Activated CD4-positive, alpha-beta T cell treated with anti-CD3 and anti-CD28 coated beads, Interleukin-2, amount 10 ng/mL, durations not matched to agents 24 days and 14 days (primary cell): Measurements from ENCODE around the gene OR52I1. TPM values are rescaled to one million over a fixed set of nuclear protein-coding genes. Genes with fewer than 3 reads are reported as not detected.

ENCODE experiments used
- DNase-seq: peaks from one replicate; pipeline ENCODE4 v3.0.0; 2022
- H3K27ac Mint-ChIP-seq: one replicate; pipeline ENCODE4 v1.8.0; 2022; ENCODE audit warnings: mild to moderate bottlenecking, mixed read lengths
- H3K27me3 Mint-ChIP-seq: one replicate; pipeline ENCODE4 v1.8.0; 2022; ENCODE audit warnings: mixed read lengths
- H3K36me3 Mint-ChIP-seq: one replicate; pipeline ENCODE4 v1.8.0; 2022; ENCODE audit warnings: low read depth, mild to moderate bottlenecking, mixed read lengths
- H3K4me1 Mint-ChIP-seq: one replicate; pipeline ENCODE4 v1.8.0; 2021; ENCODE audit warnings: mixed read lengths
- H3K4me3 Mint-ChIP-seq: one replicate; pipeline ENCODE4 v1.8.0; 2022; ENCODE audit warnings: mild to moderate bottlenecking, moderate library complexity, mixed read lengths
- H3K9me3 Mint-ChIP-seq: one replicate; pipeline ENCODE4 v1.8.0; 2021; ENCODE audit warnings: mixed read lengths
- intact Hi-C: fragments of 100-400 bp; cut with micrococcal nuclease; formaldehyde crosslinking; loops from one replicate; pipeline ENCODE4 v1.15.1; 2023
- total RNA-seq: library from RNA; stranded (reverse); gene quantifications from 2 replicates; pipeline ENCODE4 v1.2.3, GENCODE V29; 2022

OR52I1 gene
- total RNA-seq, 1 donor from 2014 or later = not detected

- Mint-ChIP-seq H3K4me1 (no peaks in the 10 kb centered on the region), H3K9me3 (no peaks in the 10 kb centered on the region), H3K27me3 (peaks cover 5% of the 10 kb centered on the region), H3K4me3 (no peak overlapping the region), H3K36me3 (no peaks in the 10 kb centered on the region), H3K27ac (no peak overlapping the region)
- DNase-seq = no peak
- intact Hi-C loops = no loop called here
Measured at GRCh38 chr11:4589017-4589416, 4.8 kb upstream of the OR52I1 start.

GRCh38 chr11:4605057-4605456 is 11.2 kb downstream of the OR52I1 start:
- intact Hi-C loops = loop anchor here (5.0 kb wide), 2 partner anchors 213 to 1082 kb away; partner anchors contain the start of genes TRIM21, TRIM22 and TRIM5
- peaks cover 5% of the 10 kb centered on the region for H3K9me3 Mint-ChIP-seq

GRCh38 chr11:4606231-4607015 is 12.6 kb downstream of the OR52I1 start:
- no peak for DNase-seq
- Mint-ChIP-seq H3K27ac (peak overlapping the region; percentile 91), H3K4me1 (peaks cover 30% of the 10 kb centered on the region), H3K9me3 (peaks cover 5% of the 10 kb centered on the region), H3K27me3 (no peaks in the 10 kb centered on the region), H3K4me3 (peak overlapping the region; percentile 89), H3K36me3 (peaks cover 18% of the 10 kb centered on the region)
- intact Hi-C loops = loop anchor here (5.0 kb wide), 2 partner anchors 214 to 1081 kb away; partner anchors contain the start of genes TRIM21, TRIM22 and TRIM5

More at GRCh38 chr11:4605057-4605456, 11.2 kb downstream of the OR52I1 start:
- Mint-ChIP-seq H3K27me3 (no peaks in the 10 kb centered on the region), H3K36me3 (peaks cover 27% of the 10 kb centered on the region), H3K4me3 (no peak overlapping the region), H3K4me1 (peaks cover 24% of the 10 kb centered on the region), H3K27ac (no peak overlapping the region)
- no peak for DNase-seq

GRCh38 chr11:4607096-4607495 is 13.3 kb downstream of the OR52I1 start:
- H3K27ac Mint-ChIP-seq = peak overlapping the region; percentile 91
- intact Hi-C loops = loop anchor here (5.0 kb wide), 2 partner anchors 215 to 1080 kb away; partner anchors contain the start of genes TRIM21, TRIM22 and TRIM5
- H3K9me3 Mint-ChIP-seq = peaks cover 7% of the 10 kb centered on the region
- no peak for DNase-seq
- H3K36me3 Mint-ChIP-seq = peaks cover 14% of the 10 kb centered on the region
- H3K4me3 Mint-ChIP-seq = peak overlapping the region; percentile 89
- peaks cover 30% of the 10 kb centered on the region for H3K4me1 Mint-ChIP-seq
- H3K27me3 Mint-ChIP-seq = no peaks in the 10 kb centered on the region

GRCh38 chr11:4607781-4608666 is 14.2 kb downstream of the OR52I1 start, which contains the start of gene TRIM68:
TRIM68 (minus strand) TSS chr11:4608231; CDS start chr11:4605504, 2,727 bp downstream.
- peak within 1 kb of the TSS; percentile 91 for H3K27ac Mint-ChIP-seq
- intact Hi-C loops = loop anchor here (2.0 to 5.0 kb wide), 3 partner anchors 216 to 1079 kb away; partner anchors contain the start of genes TRIM21, TRIM22 and TRIM5
- peaks cover 30% of the 10 kb centered on the region for H3K4me1 Mint-ChIP-seq
- H3K9me3 Mint-ChIP-seq = peaks cover 10% of the 10 kb centered on the region
- peaks cover 12% of the 10 kb centered on the region for H3K36me3 Mint-ChIP-seq
- peak; percentile 98 for DNase-seq
- H3K27me3 Mint-ChIP-seq = no peaks in the 10 kb centered on the region
- peak within 1 kb of the TSS; percentile 89 for H3K4me3 Mint-ChIP-seq

- H3K4me3 Mint-ChIP-seq = peak overlapping the region; percentile 64
- intact Hi-C loops = no loop called here
- DNase-seq = peak; percentile 64
Measured at GRCh38 chr11:4610258-4610935, 16.6 kb downstream of the OR52I1 start.

GRCh38 chr11:4611986-4612385 is 18.1 kb downstream of the OR52I1 start:
- peaks cover 10% of the 10 kb centered on the region for H3K9me3 Mint-ChIP-seq
- peaks cover 7% of the 10 kb centered on the region for H3K27me3 Mint-ChIP-seq
- no peak overlapping the region for H3K27ac Mint-ChIP-seq
- DNase-seq = no peak
- intact Hi-C loops = no loop called here
- no peak overlapping the region for H3K4me3 Mint-ChIP-seq
- peaks cover 2% of the 10 kb centered on the region for H3K36me3 Mint-ChIP-seq
- peaks cover 25% of the 10 kb centered on the region for H3K4me1 Mint-ChIP-seq

More at GRCh38 chr11:4610258-4610935, 16.6 kb downstream of the OR52I1 start:
- Mint-ChIP-seq H3K4me1 (peaks cover 30% of the 10 kb centered on the region), H3K27ac (peak overlapping the region; percentile 58), H3K27me3 (peaks cover 5% of the 10 kb centered on the region), H3K9me3 (peaks cover 10% of the 10 kb centered on the region), H3K36me3 (peaks cover 3% of the 10 kb centered on the region)

- peaks cover 10% of the 10 kb centered on the region for H3K27me3 Mint-ChIP-seq
- H3K4me1 Mint-ChIP-seq = no peaks in the 10 kb centered on the region
- no peaks in the 10 kb centered on the region for H3K36me3 Mint-ChIP-seq
- H3K9me3 Mint-ChIP-seq = peaks cover 5% of the 10 kb centered on the region
- intact Hi-C loops = no loop called here
- no peak for DNase-seq
- H3K27ac Mint-ChIP-seq = no peak overlapping the region
- H3K4me3 Mint-ChIP-seq = no peak overlapping the region
Measured at GRCh38 chr11:4615856-4616444, 22.1 kb downstream of the OR52I1 start.

- H3K36me3 Mint-ChIP-seq = no peaks in the 10 kb centered on the region
- H3K4me1 Mint-ChIP-seq = no peaks in the 10 kb centered on the region
- no peak overlapping the region for H3K27ac Mint-ChIP-seq
- peaks cover 16% of the 10 kb centered on the region for H3K27me3 Mint-ChIP-seq
- intact Hi-C loops = no loop called here
- no peak overlapping the region for H3K4me3 Mint-ChIP-seq
- H3K9me3 Mint-ChIP-seq = no peaks in the 10 kb centered on the region
- no peak for DNase-seq
Measured at GRCh38 chr11:4619514-4619913, 25.7 kb downstream of the OR52I1 start.

- intact Hi-C loops = loop anchor here (10.0 kb wide), 1 partner anchor 758 kb away; the partner anchor contains the start of gene OR51M1
- H3K4me1 Mint-ChIP-seq = no peaks in the 10 kb centered on the region
- H3K9me3 Mint-ChIP-seq = peaks cover 4% of the 10 kb centered on the region
- H3K27ac Mint-ChIP-seq = no peak overlapping the region
- H3K36me3 Mint-ChIP-seq = no peaks in the 10 kb centered on the region
- peak; percentile 90 for DNase-seq
- peaks cover 34% of the 10 kb centered on the region for H3K27me3 Mint-ChIP-seq
- no peak overlapping the region for H3K4me3 Mint-ChIP-seq
Measured at GRCh38 chr11:4626207-4627099, 32.6 kb downstream of the OR52I1 start.

GRCh38 chr11:4636136-4636535 is 42.3 kb downstream of the OR52I1 start:
- Mint-ChIP-seq H3K27me3 (peaks cover 4% of the 10 kb centered on the region), H3K36me3 (no peaks in the 10 kb centered on the region), H3K9me3 (no peaks in the 10 kb centered on the region), H3K4me3 (no peak overlapping the region), H3K4me1 (no peaks in the 10 kb centered on the region), H3K27ac (no peak overlapping the region)
- intact Hi-C loops = loop anchor here (2.0 to 10.0 kb wide), 3 partner anchors 149 to 1169 kb away; partner anchors contain the start of gene OR52N2
- DNase-seq = no peak
